NCI-H2029 treated with DMSO at 0.1 percent for 48 hours (cell line): ENCODE results near the gene PIF1.

Source experiments
- DNase-seq: peaks from one replicate; lab custom pipeline; 2025; lab: John Stamatoyannopoulos, UW

The PIF1 gene, protein sequence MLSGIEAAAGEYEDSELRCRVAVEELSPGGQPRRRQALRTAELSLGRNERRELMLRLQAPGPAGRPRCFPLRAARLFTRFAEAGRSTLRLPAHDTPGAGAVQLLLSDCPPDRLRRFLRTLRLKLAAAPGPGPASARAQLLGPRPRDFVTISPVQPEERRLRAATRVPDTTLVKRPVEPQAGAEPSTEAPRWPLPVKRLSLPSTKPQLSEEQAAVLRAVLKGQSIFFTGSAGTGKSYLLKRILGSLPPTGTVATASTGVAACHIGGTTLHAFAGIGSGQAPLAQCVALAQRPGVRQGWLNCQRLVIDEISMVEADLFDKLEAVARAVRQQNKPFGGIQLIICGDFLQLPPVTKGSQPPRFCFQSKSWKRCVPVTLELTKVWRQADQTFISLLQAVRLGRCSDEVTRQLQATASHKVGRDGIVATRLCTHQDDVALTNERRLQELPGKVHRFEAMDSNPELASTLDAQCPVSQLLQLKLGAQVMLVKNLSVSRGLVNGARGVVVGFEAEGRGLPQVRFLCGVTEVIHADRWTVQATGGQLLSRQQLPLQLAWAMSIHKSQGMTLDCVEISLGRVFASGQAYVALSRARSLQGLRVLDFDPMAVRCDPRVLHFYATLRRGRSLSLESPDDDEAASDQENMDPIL

DNA sequence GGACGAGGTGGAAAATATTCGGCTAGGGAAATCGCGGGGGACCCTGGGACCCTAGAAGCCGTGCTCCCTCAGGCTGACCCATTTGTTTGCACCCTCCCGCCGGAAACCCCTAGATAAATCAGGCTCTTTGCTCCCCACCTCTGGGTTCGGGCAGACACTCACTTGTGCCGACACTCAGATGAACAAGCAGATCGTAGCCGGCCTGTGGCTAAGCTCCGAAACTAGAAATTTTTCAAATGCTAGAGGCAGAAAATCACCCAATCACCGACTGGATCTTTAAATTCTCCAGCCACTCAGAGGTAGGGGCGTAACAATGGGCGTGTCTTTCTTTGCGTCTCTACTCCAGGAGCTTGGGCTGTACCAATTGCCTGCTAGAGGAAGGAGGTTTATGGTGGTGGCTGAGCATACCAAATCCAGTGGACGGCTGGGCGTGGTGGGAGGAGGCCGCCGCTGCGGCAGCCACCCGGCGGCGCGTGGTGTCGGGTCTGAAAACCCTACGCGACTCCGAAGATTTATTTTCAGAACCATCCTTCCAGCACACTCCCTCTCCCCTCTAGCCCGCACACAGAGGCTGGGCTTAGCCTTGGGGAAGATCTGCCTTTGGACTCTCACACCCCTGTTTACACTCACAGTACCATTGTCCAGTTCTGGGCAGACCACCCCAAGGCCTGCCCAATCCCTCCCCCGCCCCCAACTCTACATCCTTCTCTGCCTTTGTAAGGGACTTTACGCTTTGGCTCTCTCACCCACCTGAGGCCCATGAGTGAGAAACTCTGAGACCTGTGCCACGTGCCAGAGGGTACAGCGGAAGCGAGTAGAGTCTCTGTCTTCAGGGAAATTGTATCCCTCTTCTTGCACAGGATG, at the start of gene PIF1:
TSS of gene PIF1 (minus strand) at position 217 of the 864 bp plus-strand sequence. CDS start 1,312 bp downstream, outside the sequence.
- DNase-seq = peak; percentile 86

DNA sequence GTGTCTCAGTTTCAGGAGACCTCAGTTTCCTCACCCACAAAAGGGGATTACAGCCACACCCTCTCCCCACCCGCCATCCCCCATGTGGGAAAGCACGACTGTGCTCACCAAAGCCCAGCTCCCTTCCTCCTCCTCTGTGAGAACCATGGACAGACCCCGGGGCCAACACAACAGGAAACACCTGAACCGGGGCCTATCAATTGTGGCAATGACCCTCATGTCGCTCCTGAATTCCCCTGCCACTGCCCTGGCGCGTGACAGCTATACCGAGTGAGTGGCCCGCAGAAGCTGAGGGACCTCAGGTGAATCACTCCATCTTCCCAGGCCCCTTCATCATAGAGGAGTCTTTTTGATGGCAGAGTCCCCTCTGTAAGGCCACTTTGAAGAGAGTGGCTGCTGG, 44.9 kb upstream of the PIF1 start:
- no peak for DNase-seq

DNA sequence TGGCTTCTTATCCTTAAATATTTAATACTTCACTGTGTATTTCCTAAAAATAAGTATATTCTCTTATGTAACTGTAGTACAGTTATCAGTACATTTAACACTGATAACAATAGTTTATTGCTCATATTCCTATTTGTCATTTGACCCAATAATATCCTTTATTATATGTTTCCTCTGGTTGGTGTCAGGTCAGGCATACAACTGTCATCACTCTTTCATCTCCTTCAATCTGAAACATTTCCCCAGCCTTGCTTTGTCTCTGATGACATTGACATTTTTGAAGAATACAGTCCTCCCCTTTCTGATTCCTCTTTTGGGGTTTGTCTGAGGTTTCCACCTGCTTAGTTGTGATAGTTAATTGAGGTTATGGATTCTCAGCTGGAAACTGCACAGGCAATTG, 44.1 kb upstream of the PIF1 start:
- no peak for DNase-seq

DNA sequence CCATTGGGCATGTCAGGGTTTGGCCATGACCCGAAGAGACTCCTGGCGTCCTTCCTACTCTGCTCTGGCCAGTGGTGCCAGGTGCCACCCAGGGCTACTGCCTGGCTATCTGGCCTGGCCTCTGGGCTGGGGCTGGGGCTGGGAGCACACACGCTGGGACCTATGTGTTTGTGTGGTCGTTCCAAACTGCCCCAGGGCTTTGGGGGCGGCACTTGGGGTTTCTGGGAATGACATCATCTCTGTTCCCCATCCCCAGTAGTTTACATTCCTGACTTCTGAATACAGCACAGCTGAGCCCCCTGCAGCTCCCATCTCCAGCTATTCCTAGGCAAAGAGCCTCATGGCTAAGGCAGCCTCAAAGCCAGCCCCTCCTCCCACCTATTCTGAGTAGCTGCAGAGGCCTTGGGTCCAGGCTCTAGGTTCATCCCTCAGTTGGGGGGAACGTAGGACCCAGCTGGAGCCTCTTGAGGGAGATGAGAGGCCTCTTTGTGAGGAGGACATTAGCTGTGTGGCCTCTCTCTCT, 40.6 kb upstream of the PIF1 start:
- DNase-seq = no peak

DNA sequence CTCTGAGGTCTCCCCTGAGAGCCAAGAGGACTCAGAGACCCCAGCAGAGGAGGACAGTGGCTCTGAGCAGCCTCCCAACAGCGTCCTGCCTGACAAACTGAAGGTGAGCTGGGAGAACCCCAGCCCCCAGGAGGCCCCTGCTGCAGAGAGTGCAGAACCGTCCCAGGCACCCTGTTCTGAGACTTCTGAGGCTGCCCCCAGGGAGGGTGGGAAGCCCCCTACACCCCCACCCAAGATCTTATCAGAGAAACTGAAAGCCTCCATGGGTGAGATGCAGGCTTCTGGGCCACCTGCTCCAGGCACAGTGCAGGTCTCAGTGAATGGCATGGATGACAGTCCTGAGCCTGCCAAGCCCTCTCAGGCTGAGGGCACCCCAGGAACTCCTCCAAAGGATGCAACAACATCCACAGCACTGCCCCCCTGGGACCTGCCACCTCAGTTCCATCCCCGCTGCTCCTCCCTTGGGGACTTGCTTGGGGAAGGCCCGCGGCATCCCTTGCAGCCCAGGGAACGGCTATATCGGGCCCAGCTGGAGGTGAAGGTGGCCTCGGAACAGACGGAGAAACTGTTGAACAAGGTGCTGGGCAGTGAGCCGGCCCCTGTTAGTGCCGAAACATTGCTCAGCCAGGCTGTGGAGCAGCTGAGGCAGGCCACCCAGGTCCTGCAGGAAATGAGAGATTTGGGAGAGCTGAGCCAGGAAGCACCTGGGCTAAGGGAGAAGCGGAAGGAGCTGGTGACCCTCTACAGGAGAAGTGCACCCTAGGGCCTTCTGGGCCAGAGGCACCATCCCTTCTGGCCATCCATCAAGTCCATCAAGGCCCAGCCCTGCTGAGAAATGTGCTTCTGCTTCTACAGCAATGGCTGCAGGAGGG, 39.9 kb upstream of the PIF1 start:
- DNase-seq = no peak

DNA sequence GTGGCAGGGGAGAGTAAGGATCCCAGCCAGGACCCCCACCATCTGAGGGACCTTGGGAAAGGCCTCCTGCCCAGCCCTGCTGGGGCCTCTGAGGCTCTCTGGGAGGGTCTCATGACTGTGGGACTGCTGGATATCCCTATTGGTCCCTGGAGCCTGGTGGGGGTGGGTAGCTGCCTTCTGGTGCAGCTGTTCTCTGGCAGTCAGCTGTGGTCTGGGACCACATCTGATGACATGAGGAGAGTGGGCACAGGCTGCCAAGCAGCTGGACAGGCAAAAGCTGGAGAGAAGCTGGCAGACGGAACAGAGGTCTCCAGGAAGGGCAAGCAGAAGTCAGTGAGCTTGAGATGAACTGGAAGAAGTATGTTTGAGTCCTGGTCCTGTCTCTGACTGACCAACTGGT, 38.6 kb upstream of the PIF1 start:
- no peak for DNase-seq

DNA sequence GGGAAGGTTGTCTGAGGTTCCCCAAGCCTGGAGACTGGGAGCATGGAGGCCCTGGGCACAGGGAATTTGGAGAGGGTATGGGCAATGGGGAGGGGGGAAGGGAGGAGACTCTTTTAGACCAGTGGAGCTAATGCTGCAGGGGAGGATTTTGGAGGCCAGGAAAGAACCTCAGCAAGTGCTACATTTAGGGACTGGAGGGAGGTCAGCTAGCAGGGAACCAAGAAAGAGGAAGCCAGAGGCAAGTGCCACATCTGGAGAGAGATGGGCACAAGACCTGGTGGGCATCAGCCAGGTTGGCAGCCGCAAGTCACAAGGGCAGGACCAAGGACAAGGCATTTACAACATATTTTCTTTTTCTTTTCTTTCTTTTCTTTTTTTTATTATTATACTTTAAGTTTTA, 37.0 kb upstream of the PIF1 start:
- DNase-seq = no peak

DNA sequence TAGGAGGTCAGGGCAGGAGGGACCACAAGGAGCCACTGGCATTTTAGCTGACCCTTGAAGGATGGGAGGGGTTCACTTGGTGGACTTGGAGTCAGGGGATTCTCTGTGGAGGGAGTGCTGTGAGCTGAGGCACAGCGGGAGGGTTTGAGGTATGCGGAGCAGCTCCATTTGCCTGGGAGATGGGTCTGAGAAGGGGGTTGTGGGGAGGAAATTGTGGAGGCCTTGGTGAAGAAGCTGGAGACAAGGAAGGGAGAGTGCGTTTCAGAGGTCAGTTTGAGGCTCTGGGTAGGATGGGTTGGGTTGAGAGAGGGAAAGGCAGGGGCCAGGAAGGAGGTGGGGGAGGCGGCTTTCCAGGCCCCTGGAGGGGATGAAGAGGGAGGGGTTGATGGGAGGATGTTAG, 36.5 kb upstream of the PIF1 start:
- no peak for DNase-seq

DNA sequence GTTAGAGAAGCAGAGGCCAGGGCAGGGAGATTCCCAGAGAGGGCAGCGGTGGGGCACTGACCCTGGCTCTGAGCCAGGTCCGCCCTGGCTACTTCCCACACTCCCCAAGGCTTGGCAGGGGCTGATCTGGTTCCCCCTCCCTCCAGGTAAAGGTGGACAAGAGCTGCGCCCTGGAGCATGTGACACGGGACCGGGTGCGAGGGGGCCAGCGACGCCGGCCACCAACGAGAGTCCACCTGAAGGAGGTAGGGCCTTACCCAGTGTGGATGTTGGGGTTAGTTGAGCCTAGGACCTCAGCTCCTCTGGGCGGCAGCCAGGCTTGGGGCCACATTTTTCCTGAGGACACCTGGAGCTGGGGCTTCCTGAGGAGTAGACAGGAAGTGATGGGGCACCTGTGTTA, 35.9 kb upstream of the PIF1 start:
- no peak for DNase-seq

DNA sequence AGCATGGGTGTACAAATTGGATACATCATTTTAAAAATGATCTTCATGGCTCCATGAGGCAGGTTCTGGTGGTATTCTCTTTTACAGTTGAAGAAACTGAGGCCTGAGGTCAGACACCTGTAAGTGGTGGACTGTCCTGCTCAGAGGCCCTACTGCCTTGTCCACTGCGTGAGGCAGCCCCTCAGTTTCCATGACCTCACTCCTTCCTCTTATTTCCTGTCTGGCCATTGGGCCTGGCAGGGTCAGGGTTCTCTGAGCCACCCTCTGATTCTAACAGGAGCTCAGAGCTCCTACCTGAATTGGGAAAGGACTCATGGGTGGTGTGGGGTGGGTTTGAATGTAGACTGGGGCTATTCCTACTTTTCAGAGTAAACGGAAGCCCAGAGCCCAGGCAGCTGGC, 33.8 kb upstream of the PIF1 start:
- DNase-seq = no peak

DNA sequence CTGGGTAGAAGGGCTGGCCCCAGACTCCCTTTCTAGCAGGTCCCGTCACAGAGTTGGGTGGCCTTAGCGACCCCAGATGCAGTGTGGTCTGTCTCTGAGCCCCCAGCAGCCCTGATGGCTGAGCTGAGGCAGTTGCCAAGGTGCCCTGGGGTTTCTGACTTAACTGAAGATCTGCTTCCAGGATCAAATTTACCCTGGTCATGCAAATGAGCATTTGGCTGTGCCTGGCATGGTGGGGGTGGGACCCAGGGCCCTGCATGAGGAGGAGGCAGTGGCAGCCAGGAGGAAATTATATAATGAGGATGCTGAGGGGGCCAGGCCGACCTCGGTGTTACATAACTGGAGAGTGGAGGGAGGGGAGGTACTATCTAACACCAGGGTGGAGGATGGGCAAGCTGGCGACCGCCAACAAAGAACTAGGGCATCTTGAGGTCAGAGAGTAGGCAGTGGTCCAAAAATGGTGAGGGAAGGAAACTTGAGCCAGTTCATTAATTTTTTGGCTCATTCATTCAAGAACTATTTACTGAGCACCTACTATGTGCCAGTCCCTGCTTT, 32.7 kb upstream of the PIF1 start:
- DNase-seq = no peak

DNA sequence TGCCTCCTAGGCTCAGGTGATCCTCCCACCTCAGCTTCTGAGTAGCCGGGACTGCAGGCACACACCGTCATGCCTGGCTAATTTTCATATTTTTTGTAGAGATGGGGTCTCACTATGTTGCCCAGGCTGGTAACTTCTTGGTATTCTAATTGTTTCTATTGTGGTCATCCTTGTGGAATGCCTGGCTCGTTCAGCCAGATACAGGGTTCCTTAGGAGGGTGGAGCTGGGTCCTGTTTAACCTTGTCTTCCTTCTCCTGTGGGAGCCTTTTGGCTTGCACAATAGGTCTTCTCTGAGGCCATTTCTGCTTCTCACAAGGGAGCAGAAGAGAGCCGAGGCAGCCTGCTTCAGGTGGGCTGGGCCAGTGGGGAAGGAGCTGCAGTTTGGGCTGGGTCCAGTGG, 32.0 kb upstream of the PIF1 start:
- no peak for DNase-seq

DNA sequence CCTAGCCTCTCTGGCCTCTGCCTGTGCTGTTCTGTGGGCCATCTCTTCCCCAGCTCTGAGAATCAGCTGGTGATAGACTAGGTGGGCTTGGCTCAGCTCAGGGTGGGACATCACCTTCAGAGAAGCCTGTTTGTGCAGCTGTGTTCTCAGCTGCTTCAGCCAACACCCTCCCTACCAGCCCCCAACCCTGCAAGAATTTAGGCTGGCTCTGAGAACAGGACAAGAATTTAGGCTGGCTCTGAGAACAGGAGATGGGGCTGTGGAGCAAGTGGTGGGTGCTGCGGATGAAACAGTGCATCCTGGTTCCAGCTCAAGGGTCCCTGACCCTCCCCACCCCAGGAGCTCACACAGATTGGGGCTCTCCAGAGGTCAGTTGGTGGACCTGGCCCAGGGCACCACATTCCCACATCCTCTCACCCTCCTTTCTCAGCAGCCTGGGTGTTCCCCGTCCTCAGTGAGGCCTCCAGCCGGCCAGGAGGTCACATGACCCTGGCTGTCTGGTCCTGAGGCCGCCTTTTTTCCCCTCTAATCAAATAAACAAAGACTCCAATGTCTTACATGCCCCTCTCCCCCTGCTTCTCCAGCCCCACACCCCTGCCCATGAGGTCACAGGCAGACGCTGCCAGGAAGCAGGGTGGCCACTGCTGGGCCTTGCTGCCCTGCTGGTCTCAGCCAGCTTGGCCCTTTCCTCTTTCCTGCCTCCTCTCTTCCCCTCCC, 31.1 kb upstream of the PIF1 start:
- no peak for DNase-seq

DNA sequence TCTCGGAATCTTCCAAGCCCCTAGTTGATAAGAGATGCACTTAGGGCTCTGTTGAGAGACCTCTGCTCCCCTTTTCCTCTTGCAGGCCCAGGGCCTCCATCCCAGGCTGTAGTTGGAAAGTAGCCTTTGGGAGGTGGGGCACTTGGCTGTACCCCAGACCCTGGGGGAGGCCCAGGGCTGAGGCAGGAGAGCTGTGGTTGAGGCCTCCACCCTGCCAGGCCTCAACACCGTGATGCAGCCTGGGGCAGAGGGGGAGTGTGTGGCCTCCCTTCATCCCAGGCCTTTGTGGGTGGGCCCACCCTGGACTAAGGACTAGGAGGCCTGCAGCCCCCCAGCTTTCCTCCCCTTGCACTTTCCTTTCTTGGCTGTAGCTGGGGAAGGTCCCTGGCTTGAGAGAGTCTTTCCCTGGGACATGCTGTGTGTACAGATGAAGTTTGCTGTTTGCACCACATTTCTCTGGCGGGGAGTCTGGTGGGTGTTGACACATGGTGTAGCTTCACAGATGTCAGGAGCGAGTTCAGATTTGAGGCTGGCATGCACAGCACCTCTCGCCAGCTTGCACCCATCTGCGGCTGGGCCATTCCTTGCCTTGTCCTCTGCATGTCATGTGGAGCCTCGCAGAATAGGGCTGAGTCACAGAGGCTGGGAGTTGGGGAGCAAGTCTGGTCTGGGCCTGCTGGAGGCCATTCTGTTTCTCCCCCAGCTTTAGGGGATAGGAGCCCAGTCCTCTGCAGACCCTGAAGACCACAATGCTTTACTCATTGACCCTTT, 29.9 kb upstream of the PIF1 start:
- no peak for DNase-seq

DNA sequence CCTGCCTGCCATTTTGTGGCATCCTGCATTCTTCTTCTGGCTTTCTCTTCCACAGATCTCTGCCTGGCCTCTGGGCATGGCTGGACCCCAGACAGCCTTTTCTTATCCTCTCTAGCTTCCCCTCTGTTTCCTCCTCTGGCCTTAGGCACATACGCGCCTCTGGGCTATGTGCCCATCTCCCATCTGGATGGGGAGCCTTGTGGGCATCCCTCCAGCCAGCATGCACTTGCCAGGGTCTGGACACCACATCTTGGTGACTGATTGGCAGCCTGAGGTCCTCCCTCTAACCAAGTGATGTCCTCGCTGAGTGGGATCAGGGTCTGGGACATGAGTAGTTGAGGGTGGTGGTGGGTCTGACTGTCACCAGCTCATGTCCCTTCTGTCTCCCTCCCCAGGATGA, 29.1 kb upstream of the PIF1 start:
- no peak for DNase-seq

DNA sequence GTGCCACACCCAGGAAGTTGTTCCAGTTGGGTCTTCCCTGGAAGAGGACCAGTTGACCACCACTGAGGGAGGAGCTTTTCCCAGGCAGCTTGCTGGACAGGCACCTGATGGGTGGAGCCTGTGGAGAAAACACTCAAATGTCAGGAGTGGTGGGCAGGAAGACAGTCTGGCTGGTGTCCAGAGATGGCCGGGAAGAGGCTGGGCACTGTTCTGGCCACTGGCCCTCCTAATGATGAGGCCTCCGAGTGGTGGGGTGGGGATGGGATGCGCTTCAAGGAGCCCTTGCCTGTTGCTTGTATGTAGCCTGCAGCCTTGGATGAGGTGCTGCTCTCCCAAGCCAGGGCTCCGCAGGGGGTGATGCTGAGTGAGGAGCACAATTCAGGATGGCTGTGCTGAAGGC, 28.6 kb upstream of the PIF1 start:
- DNase-seq = no peak

DNA sequence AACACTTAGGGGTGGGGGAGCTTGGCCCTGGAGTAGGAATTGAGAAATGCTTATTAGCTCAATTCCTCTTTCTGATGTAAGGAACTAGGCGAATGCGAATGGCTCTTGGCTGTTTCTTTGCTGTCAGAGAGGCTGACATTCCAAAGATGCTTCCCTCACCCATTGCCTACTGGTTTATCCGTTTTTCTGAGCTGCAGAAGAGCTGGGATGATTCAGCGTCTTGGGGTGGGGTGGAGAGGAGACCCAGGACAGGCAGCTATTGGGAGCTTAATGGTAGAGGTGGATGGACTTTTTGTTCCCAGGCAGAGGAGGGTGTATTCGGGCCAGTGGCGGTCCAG, 26.0 kb upstream of the PIF1 start:
- DNase-seq = no peak

DNA sequence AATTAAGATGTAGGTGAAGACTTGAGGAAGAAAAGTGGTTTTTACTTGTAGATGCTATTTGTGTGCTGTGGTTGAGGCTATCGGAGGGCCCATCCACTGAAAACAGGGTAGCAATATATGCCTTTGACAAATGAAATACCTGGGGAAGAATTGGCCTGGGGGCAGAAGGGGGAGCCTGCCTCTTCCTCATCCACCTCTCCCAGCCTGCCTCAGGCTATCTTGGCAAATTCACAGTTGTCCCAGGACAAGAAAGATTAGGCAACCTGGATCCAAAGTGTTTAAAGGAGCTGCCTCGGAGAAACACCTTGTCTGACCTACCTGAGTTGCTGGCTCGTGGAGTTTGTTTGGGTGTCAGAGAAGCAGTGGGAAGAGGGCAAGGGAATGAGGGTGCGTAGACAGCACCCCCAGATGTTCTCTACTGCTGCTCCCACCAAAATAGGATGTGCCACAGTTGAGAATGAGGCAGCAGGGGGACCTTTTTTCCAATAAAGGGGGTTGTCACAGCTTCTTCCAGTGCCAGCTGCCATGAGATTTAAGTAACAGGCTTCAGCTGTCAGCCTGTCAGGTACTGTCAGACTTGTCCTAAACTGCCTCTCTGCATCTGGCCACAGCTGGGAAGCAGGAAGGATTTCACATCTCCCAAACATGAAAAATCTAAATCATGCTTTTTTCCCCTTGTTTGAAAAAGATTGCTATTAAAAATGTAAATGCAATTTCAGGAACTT, 25.5 kb upstream of the PIF1 start:
- no peak for DNase-seq
